OCI-LY7 (cell line): ENCODE results near the gene LGALS9. TPM values are rescaled to one million over a fixed set of nuclear protein-coding genes. Genes with fewer than 3 reads are reported as not detected.

ENCODE experiments used
- BruUV-seq: library from RNA; stranded (reverse); fragments of 400-500 nt; replicated peaks from 2 replicates; lab custom pipeline; 2021; lab: Mats Ljungman, UMichigan
- CTCF ChIA-PET: fragments of 300-600 bp; sonication (Branson Sonifier 250); formaldehyde crosslinking; loops from one replicate; lab custom pipeline; 2022; ENCODE audit warnings: antibody characterized with exemption; ENCODE audit not compliant: unreplicated experiment; lab: Charles Lee
- POLR2A ChIA-PET: fragments of 300-600 bp; sonication (Branson Sonifier 250); formaldehyde crosslinking; loops from one replicate; lab custom pipeline; 2022; ENCODE audit warnings: antibody characterized with exemption; lab: Charles Lee
- DNase-seq: peaks from one replicate; pipeline ENCODE4 v3.0.0-alpha.2; 2015; ENCODE audit warnings: low spot score
- H2AFZ ChIP-seq: fragments of 200-600 bp; sonication (generic), shearing (Covaris generic); 2 replicates; pipeline ENCODE4 v1.6.1; 2014; ENCODE audit warnings: mild to moderate bottlenecking, antibody characterized with exemption, low read length, moderate library complexity
- H3K27ac ChIP-seq: fragments of 200-600 bp; sonication (generic); 2 replicates; pipeline ENCODE4 v1.5.1; 2014; ENCODE audit warnings: mixed run types, low read depth, mild to moderate bottlenecking, moderate library complexity, low read length, inconsistent platforms; ENCODE audit not compliant: poor library complexity, severe bottlenecking
- H3K36me3 ChIP-seq: fragments of 200-600 bp; sonication (generic); 2 replicates; pipeline ENCODE4 v1.6.1; 2014; ENCODE audit warnings: mild to moderate bottlenecking, antibody characterized with exemption, low read length, moderate library complexity, mixed read lengths; ENCODE audit not compliant: insufficient read depth
- H3K4me1 ChIP-seq: fragments of 200-600 bp; sonication (generic); 2 replicates; pipeline ENCODE4 v1.5.1; 2014; ENCODE audit warnings: mild to moderate bottlenecking, low read length; ENCODE audit not compliant: insufficient read depth, poor library complexity, severe bottlenecking
- H3K4me2 ChIP-seq: fragments of 200-600 bp; sonication (generic); 2 replicates; pipeline ENCODE4 v1.6.1; 2014; ENCODE audit warnings: mild to moderate bottlenecking, low read length
- H3K4me3 ChIP-seq: fragments of 200-600 bp; sonication (generic); 2 replicates; pipeline ENCODE4 v1.5.1; 2014; ENCODE audit warnings: mild to moderate bottlenecking, low read depth, low read length; ENCODE audit not compliant: poor library complexity, severe bottlenecking
- H3K79me2 ChIP-seq: fragments of 200-600 bp; sonication (generic); 2 replicates; pipeline ENCODE4 v1.6.1; 2016; ENCODE audit warnings: low read depth, mild to moderate bottlenecking, low read length, moderate library complexity, mixed read lengths; ENCODE audit not compliant: insufficient read depth
- H3K9me2 ChIP-seq: fragments of 200-600 bp; sonication (generic); 2 replicates; pipeline ENCODE4 v1.6.1; 2016; ENCODE audit warnings: mild to moderate bottlenecking, low read length, mixed read lengths; ENCODE audit not compliant: insufficient read depth
- H3K9me3 ChIP-seq: fragments of 200-600 bp; sonication (generic); 2 replicates; pipeline ENCODE4 v1.6.1; 2014; ENCODE audit warnings: mild to moderate bottlenecking, mixed run types, low read length, mixed read lengths
- H4K20me1 ChIP-seq: fragments of 200-600 bp; sonication (generic); 2 replicates; pipeline ENCODE4 v1.6.1; 2014; ENCODE audit warnings: mild to moderate bottlenecking, antibody characterized with exemption, low read length, moderate library complexity, mixed read lengths; ENCODE audit not compliant: insufficient read depth
- EZH2phosphoT487 ChIP-seq: fragments of 200-600 bp; sonication (generic); IDR thresholded peaks from 2 replicates; pipeline ENCODE4 v1.6.1; 2018; ENCODE audit warnings: low read depth, borderline replicate concordance, mild to moderate bottlenecking, mixed run types, antibody characterized with exemption, low read length, moderate library complexity, mixed read lengths
- intact Hi-C: fragments of 100-400 bp; cut with micrococcal nuclease; formaldehyde crosslinking; loops from one replicate; pipeline ENCODE4 v1.10.0; 2022; ENCODE audit not compliant: unreplicated experiment
- total RNA-seq, 2 experiments: library from RNA; depleted of rRNA in 1 of 2; stranded (reverse); fragments of >200 nt in 1 of 2; shearing (Covaris generic) in 1 of 2; gene quantifications; 2 replicates each; pipeline ENCODE4 v1.2.3, GENCODE V29; 2014 to 2022
- TF ChIP-seq, protein P1 (sequence below): fragments of 200-600 bp; sonication (generic); conservative IDR thresholded peaks from 2 replicates; pipeline ENCODE4 v1.5.1; 2014; ENCODE audit warnings: mild to moderate bottlenecking, antibody characterized with exemption, low read length, moderate library complexity, mixed read lengths

LGALS9 gene
- total RNA-seq, 2 experiments from 2014 or later = 2.2 to 4.2 TPM

- no peak for DNase-seq
These were observed 45.8 kb upstream of the LGALS9 start for GRCh38 chr17:27585153-27585681.

GRCh38 chr17:27585792-27586191 lies 45.2 kb upstream of the LGALS9 start:
- H3K9me2 ChIP-seq = no peaks in the 10 kb centered on the region
- no peak overlapping the region for H3K4me3 ChIP-seq
- H3K27ac ChIP-seq = no peak overlapping the region
- no peaks in the 10 kb centered on the region for H3K9me3 ChIP-seq
- H3K79me2 ChIP-seq = no peaks in the 10 kb centered on the region
- no peak for DNase-seq
- no peaks in the 10 kb centered on the region for H3K36me3 ChIP-seq
- no TSS peak for BruUV-seq
- no peak overlapping the region for H3K4me2 ChIP-seq
- H3K4me1 ChIP-seq = no peaks in the 10 kb centered on the region
- TF ChIP-seq, protein P1, sequence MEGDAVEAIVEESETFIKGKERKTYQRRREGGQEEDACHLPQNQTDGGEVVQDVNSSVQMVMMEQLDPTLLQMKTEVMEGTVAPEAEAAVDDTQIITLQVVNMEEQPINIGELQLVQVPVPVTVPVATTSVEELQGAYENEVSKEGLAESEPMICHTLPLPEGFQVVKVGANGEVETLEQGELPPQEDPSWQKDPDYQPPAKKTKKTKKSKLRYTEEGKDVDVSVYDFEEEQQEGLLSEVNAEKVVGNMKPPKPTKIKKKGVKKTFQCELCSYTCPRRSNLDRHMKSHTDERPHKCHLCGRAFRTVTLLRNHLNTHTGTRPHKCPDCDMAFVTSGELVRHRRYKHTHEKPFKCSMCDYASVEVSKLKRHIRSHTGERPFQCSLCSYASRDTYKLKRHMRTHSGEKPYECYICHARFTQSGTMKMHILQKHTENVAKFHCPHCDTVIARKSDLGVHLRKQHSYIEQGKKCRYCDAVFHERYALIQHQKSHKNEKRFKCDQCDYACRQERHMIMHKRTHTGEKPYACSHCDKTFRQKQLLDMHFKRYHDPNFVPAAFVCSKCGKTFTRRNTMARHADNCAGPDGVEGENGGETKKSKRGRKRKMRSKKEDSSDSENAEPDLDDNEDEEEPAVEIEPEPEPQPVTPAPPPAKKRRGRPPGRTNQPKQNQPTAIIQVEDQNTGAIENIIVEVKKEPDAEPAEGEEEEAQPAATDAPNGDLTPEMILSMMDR = no peak
- TF ChIP-seq EZH2phosphoT487 = no peak
- CTCF ChIA-PET = no interaction called here
- POLR2A ChIA-PET = no interaction called here
- no peaks in the 10 kb centered on the region for H4K20me1 ChIP-seq
- intact Hi-C loops = no loop called here
- no peak overlapping the region for H2AFZ ChIP-seq

More at GRCh38 chr17:27585153-27585681, 45.8 kb upstream of the LGALS9 start:
- BruUV-seq = no TSS peak
- TF ChIP-seq, protein P1 = no peak
- no peak for TF ChIP-seq EZH2phosphoT487
- no peaks in the 10 kb centered on the region for H3K79me2 ChIP-seq
- no peak overlapping the region for H3K27ac ChIP-seq
- H2AFZ ChIP-seq = no peak overlapping the region
- no peaks in the 10 kb centered on the region for H3K9me3 ChIP-seq
- ChIA-PET CTCF (no interaction called here), POLR2A (interaction anchor here (0.6 kb wide), 1 partner anchor 148 kb away, joined by 9 read pairs; no protein-coding TSS in a partner anchor)
- no peaks in the 10 kb centered on the region for H3K4me1 ChIP-seq
- no peaks in the 10 kb centered on the region for H4K20me1 ChIP-seq
- intact Hi-C loops = no loop called here
- H3K36me3 ChIP-seq = no peaks in the 10 kb centered on the region
- no peak overlapping the region for H3K4me3 ChIP-seq
- no peak overlapping the region for H3K4me2 ChIP-seq
- no peaks in the 10 kb centered on the region for H3K9me2 ChIP-seq

GRCh38 chr17:27586203-27586721 lies 44.7 kb upstream of the LGALS9 start:
- no peak for DNase-seq
- intact Hi-C loops = no loop called here
- Histone ChIP-seq H3K4me2 (no peak overlapping the region), H3K27ac (no peak overlapping the region), H3K36me3 (no peaks in the 10 kb centered on the region), H3K9me3 (no peaks in the 10 kb centered on the region), H2AFZ (no peak overlapping the region), H3K4me3 (no peak overlapping the region), H4K20me1 (no peaks in the 10 kb centered on the region), H3K79me2 (no peaks in the 10 kb centered on the region), H3K4me1 (no peaks in the 10 kb centered on the region), H3K9me2 (no peaks in the 10 kb centered on the region)
- ChIA-PET POLR2A (no interaction called here), CTCF (no interaction called here)
- no TSS peak for BruUV-seq
- TF ChIP-seq, protein P1 = no peak
- no peak for TF ChIP-seq EZH2phosphoT487
